GM10847 (cell line): ENCODE data around the gene NUCB2.

Source experiments
- POLR2A ChIP-seq: IDR thresholded peaks from 2 replicates; pipeline ENCODE4 v1.6.1; 2011; ENCODE audit not compliant: insufficient read length; ENCODE audit errors: extremely low read depth

NUCB2 gene

GRCh38 chr11:17267576-17267975 lies 9.0 kb upstream of the NUCB2 start:
- TF ChIP-seq POLR2A = no peak

- no peak for TF ChIP-seq POLR2A
These were observed 7.6 kb upstream of the NUCB2 start for GRCh38 chr11:17268902-17269301.

- TF ChIP-seq POLR2A = no peak
These were observed 3.7 kb upstream of the NUCB2 start for GRCh38 chr11:17272801-17273200.

GRCh38 chr11:17273211-17273610 lies 3.3 kb upstream of the NUCB2 start:
- no peak for TF ChIP-seq POLR2A

- no peak for TF ChIP-seq POLR2A
These were observed 2.8 kb upstream of the NUCB2 start for GRCh38 chr11:17273668-17274282.

GRCh38 chr11:17275400-17276235 lies 921 bp upstream of the NUCB2 start:
- no peak for TF ChIP-seq POLR2A

- no peak for TF ChIP-seq POLR2A
These were observed 565 bp downstream of the NUCB2 start for GRCh38 chr11:17277024-17277584.

GRCh38 chr11:17280494-17281127 lies 4.1 kb downstream of the NUCB2 start:
- TF ChIP-seq POLR2A = no peak

- TF ChIP-seq POLR2A = no peak
These were observed 9.8 kb downstream of the NUCB2 start for GRCh38 chr11:17286332-17286731.

- no peak for TF ChIP-seq POLR2A
These were observed 10.5 kb downstream of the NUCB2 start for GRCh38 chr11:17287058-17287457.

GRCh38 chr11:17291710-17292109 lies 15.2 kb downstream of the NUCB2 start:
- TF ChIP-seq POLR2A = no peak

- TF ChIP-seq POLR2A = no peak
These were observed 16.8 kb downstream of the NUCB2 start for GRCh38 chr11:17293311-17293710.

GRCh38 chr11:17294033-17294432 lies 17.5 kb downstream of the NUCB2 start:
- TF ChIP-seq POLR2A = no peak

GRCh38 chr11:17296852-17297559 lies 20.5 kb downstream of the NUCB2 start:
- TF ChIP-seq POLR2A = no peak

- no peak for TF ChIP-seq POLR2A
These were observed 21.8 kb downstream of the NUCB2 start for GRCh38 chr11:17298302-17298701.
